Left ventricle myocardium inferior (tissue), 1 donor: ENCODE results near the gene SPAG6. TPM values are rescaled to one million over a fixed set of nuclear protein-coding genes. Genes with fewer than 3 reads are reported as not detected.

ENCODE experiments used
- DNase-seq: peaks from one replicate; pipeline ENCODE4 v3.0.0-alpha.2; 2020
- H3K27ac ChIP-seq: fragments of 200-600 bp; replicated peaks from 2 replicates; pipeline ENCODE4 v1.8.0; 2021
- H3K27me3 ChIP-seq: fragments of 200-600 bp; 2 replicates; pipeline ENCODE4 v1.8.0; 2021; ENCODE audit warnings: low read depth
- H3K36me3 ChIP-seq: fragments of 200-600 bp; 2 replicates; pipeline ENCODE4 v1.8.0; 2021
- H3K4me1 ChIP-seq: fragments of 200-600 bp; 2 replicates; pipeline ENCODE4 v1.8.0; 2021
- H3K4me3 ChIP-seq: fragments of 200-600 bp; 2 replicates; pipeline ENCODE4 v1.8.0; 2021; ENCODE audit warnings: mild to moderate bottlenecking, moderate library complexity
- H3K9me3 ChIP-seq: fragments of 200-600 bp; replicated peaks from 2 replicates; pipeline ENCODE4 v1.8.0; 2021
- intact Hi-C: fragments of 100-400 bp; cut with micrococcal nuclease; formaldehyde crosslinking; loops from one replicate; pipeline ENCODE4 v1.11.0; 2022
- total RNA-seq: library from RNA; stranded (reverse); fragmentation: NEBNext Ultra II Directional; extraction: Animal tissue kit (Norgen Biotek cat#: 25700); gene quantifications from one replicate; pipeline ENCODE4 v1.2.1, GENCODE V29; 2021
- TF ChIP-seq, protein P1 (sequence below): fragments of 200-600 bp; IDR thresholded peaks from 2 replicates; pipeline ENCODE4 v1.8.0; 2021; ENCODE audit warnings: antibody characterized with exemption, mild to moderate bottlenecking, borderline replicate concordance
- donor health status: DM: no; HTN: yes; CAD: no; lungs with severe emphysema.

SPAG6 gene
- total RNA-seq, 1 donor from 2014 or later, result not detected

DNA sequence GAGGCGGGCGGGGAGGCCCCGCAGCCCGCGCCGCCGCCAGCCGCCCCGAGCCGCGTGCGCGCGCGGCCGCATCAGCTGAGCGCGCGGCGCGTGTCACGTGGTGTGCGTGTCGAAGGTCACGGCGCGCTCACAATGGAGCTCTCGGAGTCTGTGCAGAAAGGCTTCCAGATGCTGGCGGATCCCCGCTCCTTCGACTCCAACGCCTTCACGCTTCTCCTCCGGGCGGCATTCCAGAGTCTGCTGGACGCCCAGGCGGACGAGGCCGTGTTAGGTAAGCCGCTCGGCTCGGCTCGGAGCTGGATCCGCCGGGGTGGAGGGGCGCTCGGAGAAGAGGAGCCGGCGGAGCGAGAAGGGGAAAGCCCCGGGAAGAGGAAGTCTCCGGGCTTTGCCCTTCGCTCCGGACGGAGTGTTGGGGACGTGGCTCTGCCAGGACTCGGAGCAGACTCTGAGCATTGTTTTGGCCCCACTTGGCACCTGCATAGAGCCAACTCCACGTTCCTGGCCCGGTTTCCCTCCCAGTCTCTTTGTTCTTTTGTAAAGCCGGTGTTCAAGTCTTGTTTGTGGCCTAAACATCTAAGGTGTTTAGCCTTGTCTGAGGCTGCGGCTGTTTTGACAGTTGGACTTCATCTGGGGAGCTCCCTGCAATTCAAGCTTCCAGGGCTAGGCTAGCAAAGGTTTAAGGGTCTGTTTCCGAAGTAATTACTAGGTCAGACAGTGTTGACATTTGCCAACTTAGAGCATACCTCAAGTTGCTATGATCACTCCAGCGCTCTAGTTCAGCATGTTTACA lies 28.8 kb upstream of the SPAG6 start, which contains the start of gene COMMD3:
Gene COMMD3 (plus strand): TSS at position 103 of the 790 bp plus-strand sequence. CDS start 30 bp downstream, at position 133.
- peak; percentile 90 for DNase-seq
- peaks cover 55% of the 10 kb centered on the region for H3K4me1 ChIP-seq
- peak within 1 kb of the TSS; percentile 85 for H3K4me3 ChIP-seq
- H3K27me3 ChIP-seq, result no peaks in the 10 kb centered on the region
- H3K36me3 ChIP-seq, result no peaks in the 10 kb centered on the region
- no peaks in the 10 kb centered on the region for H3K9me3 ChIP-seq
- TF ChIP-seq, protein P1, sequence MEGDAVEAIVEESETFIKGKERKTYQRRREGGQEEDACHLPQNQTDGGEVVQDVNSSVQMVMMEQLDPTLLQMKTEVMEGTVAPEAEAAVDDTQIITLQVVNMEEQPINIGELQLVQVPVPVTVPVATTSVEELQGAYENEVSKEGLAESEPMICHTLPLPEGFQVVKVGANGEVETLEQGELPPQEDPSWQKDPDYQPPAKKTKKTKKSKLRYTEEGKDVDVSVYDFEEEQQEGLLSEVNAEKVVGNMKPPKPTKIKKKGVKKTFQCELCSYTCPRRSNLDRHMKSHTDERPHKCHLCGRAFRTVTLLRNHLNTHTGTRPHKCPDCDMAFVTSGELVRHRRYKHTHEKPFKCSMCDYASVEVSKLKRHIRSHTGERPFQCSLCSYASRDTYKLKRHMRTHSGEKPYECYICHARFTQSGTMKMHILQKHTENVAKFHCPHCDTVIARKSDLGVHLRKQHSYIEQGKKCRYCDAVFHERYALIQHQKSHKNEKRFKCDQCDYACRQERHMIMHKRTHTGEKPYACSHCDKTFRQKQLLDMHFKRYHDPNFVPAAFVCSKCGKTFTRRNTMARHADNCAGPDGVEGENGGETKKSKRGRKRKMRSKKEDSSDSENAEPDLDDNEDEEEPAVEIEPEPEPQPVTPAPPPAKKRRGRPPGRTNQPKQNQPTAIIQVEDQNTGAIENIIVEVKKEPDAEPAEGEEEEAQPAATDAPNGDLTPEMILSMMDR, result no peak
- intact Hi-C loops, result loop anchor here (10.0 kb wide), 1 partner anchor 312 kb away; the partner anchor contains the start of gene DNAJC1
- peak within 1 kb of the TSS; percentile 97 for H3K27ac ChIP-seq

DNA sequence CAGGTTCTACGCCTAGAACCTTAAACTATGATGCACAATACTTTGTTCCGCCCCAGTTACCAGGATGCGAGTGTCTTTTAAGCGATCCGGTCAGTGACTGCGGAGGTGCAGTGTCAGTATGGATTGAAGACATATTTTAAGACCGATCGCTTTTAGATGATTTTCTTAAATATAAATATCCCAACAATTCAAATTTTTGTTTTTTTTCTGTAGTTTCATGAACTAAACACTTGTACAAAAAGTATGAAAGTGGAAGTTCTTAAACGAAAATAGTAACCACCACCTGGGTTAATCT lies 28.3 kb upstream of the SPAG6 start:
- H3K4me1 ChIP-seq, result peaks cover 56% of the 10 kb centered on the region
- DNase-seq, result no peak
- H3K27ac ChIP-seq, result peak overlapping the region; percentile 97
- no peaks in the 10 kb centered on the region for H3K36me3 ChIP-seq
- peaks cover under 1% of the 10 kb centered on the region for H3K27me3 ChIP-seq
- H3K9me3 ChIP-seq, result no peaks in the 10 kb centered on the region
- H3K4me3 ChIP-seq, result peak overlapping the region; percentile 85
- intact Hi-C loops, result loop anchor here (10.0 kb wide), 1 partner anchor 312 kb away; the partner anchor contains the start of gene DNAJC1
- TF ChIP-seq, protein P1, result no peak

DNA sequence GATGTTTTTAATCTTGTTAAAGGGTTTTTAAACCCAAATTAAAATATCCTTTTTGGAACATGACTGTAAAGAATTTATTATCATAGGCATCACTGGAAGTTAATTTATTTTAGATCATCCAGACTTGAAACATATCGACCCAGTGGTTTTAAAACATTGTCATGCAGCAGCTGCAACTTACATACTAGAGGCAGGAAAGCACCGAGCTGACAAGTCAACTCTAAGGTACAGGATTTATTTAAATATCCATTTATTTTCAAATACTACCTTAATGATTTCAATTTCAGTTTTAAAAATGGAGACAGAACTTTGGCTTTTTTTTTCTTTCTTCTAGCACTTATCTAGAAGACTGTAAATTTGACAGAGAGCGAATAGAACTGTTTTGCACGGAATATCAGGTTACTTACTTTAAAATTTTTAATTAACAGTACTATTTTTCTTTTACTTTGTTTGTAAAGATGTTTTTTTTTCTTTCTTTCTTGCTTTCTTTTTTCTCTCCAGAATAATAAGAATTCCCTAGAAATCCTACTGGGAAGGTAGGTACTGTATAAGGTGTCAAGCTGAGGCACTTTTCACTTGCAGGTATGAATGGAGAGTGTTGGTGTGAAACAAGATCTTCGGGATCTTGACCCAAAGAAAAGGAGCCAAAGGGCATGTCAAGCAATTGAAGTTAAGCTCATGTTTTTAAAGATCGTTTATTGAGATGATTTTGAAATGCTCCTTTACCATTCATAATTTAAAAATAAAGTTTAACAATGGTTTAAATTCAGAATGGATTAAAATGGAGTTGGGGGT lies 27.3 kb upstream of the SPAG6 start:
- Histone ChIP-seq H3K27ac (no peak overlapping the region), H3K27me3 (peaks cover 10% of the 10 kb centered on the region), H3K4me3 (no peak overlapping the region), H3K36me3 (no peaks in the 10 kb centered on the region), H3K4me1 (peaks cover 65% of the 10 kb centered on the region), H3K9me3 (no peaks in the 10 kb centered on the region)
- no peak for DNase-seq
- intact Hi-C loops, result loop anchor here (10.0 kb wide), 1 partner anchor 313 kb away; the partner anchor contains the start of gene DNAJC1
- TF ChIP-seq, protein P1, result no peak

DNA sequence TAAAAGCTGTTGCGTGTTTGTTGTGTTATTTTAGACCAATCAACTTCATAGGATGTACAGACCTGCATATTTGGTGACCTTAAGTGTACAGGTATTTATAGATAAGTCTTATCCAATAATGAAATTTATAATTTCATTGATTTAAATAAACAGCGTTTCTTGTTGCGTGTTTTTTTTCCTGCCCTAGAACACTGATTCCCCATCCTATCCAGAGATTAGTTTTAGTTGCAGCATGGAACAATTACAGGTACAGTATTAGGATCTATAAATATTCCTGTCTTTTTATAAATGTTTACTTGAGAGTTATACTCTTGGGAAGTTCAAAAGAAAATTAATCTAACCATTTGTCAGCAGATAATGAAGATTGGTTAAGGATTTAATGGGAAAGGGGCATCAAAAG lies 26.5 kb upstream of the SPAG6 start:
- intact Hi-C loops, result loop anchor here (10.0 kb wide), 1 partner anchor 314 kb away; the partner anchor contains the start of gene DNAJC1
- no peaks in the 10 kb centered on the region for H3K36me3 ChIP-seq
- peaks cover 18% of the 10 kb centered on the region for H3K27me3 ChIP-seq
- no peaks in the 10 kb centered on the region for H3K9me3 ChIP-seq
- peaks cover 73% of the 10 kb centered on the region for H3K4me1 ChIP-seq
- DNase-seq, result no peak
- no peak overlapping the region for H3K4me3 ChIP-seq
- TF ChIP-seq, protein P1, result no peak
- H3K27ac ChIP-seq, result no peak overlapping the region

DNA sequence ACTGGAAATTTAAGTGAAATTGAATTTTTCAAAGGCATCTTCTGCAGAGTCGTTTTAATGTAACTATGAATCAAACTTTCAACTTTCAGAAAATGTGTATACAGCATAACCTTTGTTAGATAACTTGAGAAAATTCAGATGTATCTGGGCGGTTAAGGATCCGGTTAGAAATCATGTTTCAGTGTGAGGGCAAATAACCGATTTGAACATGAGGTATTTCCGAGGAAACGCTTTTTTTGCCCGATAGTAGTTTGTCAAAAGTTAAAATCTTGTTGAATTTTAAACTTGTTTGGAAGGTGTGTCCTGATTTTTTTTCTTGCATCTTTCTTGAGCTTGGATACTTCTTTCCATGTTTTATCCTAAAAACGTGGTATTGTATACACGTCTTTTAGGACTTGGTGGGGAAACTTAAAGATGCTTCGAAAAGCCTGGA lies 25.7 kb upstream of the SPAG6 start:
- TF ChIP-seq, protein P1, result no peak
- Histone ChIP-seq H3K9me3 (no peaks in the 10 kb centered on the region), H3K27ac (peak overlapping the region; percentile 95), H3K27me3 (peaks cover 26% of the 10 kb centered on the region), H3K4me1 (peaks cover 81% of the 10 kb centered on the region), H3K36me3 (no peaks in the 10 kb centered on the region), H3K4me3 (peak overlapping the region; percentile 87)
- DNase-seq, result no peak
- intact Hi-C loops, result loop anchor here (10.0 kb wide), 1 partner anchor 315 kb away; the partner anchor contains the start of gene DNAJC1
